ENCODE measurements around the gene EXOSC10.

- TF ChIP-seq CTCF (IDR thresholded peaks at IDR 0.05) = no peak
- peak in 2 of 3 donors; percentile 34 for TF ChIP-seq POLR2A (IDR thresholded peaks at IDR 0.05)
Observed at GRCh38 chr1:11058595-11059154, 41.0 kb downstream of the EXOSC10 start.

Data from body of pancreas (tissue), 4 donors.